Endodermal cell (in vitro differentiated cells): ENCODE results near the gene MSMP. TPM values are rescaled to one million over a fixed set of nuclear protein-coding genes. Genes with fewer than 3 reads are reported as not detected.

ENCODE experiments used
- DNase-seq: peaks from one replicate; pipeline ENCODE4 v3.0.0-alpha.2; 2017
- H3K27ac ChIP-seq: 2 replicates; pipeline ENCODE4 v1.5.1; 2013; ENCODE audit warnings: mild to moderate bottlenecking, low read depth, low read length, moderate library complexity
- H3K27me3 ChIP-seq: 2 replicates; pipeline ENCODE4 v1.6.1; 2013; ENCODE audit warnings: mild to moderate bottlenecking, low read length, moderate library complexity; ENCODE audit not compliant: insufficient read depth, control insufficient read depth, poor library complexity, severe bottlenecking
- H3K36me3 ChIP-seq: 2 replicates; pipeline ENCODE4 v1.7.0; 2013; ENCODE audit warnings: mild to moderate bottlenecking, low read length, moderate library complexity; ENCODE audit not compliant: control insufficient read depth, insufficient read depth
- H3K4me1 ChIP-seq: one replicate; pipeline ENCODE4 v1.7.0; 2013; ENCODE audit warnings: low read length; ENCODE audit not compliant: control insufficient read depth, insufficient read depth
- H3K4me3 ChIP-seq: 2 replicates; pipeline ENCODE4 v1.5.1; 2013; ENCODE audit warnings: mild to moderate bottlenecking, low read length, moderate library complexity
- H3K9ac ChIP-seq: 2 replicates; pipeline ENCODE4 v1.6.1; 2013; ENCODE audit warnings: mild to moderate bottlenecking, low read length, moderate library complexity; ENCODE audit not compliant: poor library complexity, severe bottlenecking; ENCODE audit errors: extremely low read depth
- H3K9me3 ChIP-seq: 2 replicates; pipeline ENCODE4 v1.6.1; 2013; ENCODE audit warnings: mild to moderate bottlenecking, low read length, moderate library complexity; ENCODE audit not compliant: control insufficient read depth
- H3K27ac Mint-ChIP-seq: 2 replicates; pipeline ENCODE4 v1.8.0; 2020; ENCODE audit warnings: mixed read lengths
- H3K27me3 Mint-ChIP-seq: 2 replicates; pipeline ENCODE4 v1.8.0; 2021; ENCODE audit warnings: mild to moderate bottlenecking, mixed read lengths; ENCODE audit not compliant: insufficient read depth
- H3K36me3 Mint-ChIP-seq: 2 replicates; pipeline ENCODE4 v1.8.0; 2020; ENCODE audit warnings: low read depth, mixed read lengths
- H3K4me1 Mint-ChIP-seq: 2 replicates; pipeline ENCODE4 v1.8.0; 2020; ENCODE audit warnings: mixed read lengths
- H3K4me3 Mint-ChIP-seq: 2 replicates; pipeline ENCODE4 v1.8.0; 2020; ENCODE audit warnings: mild to moderate bottlenecking, moderate library complexity, mixed read lengths
- H3K9me3 Mint-ChIP-seq: 2 replicates; pipeline ENCODE4 v1.8.0; 2020; ENCODE audit warnings: mild to moderate bottlenecking, mixed read lengths
- WGBS, 2 experiments: methylation state at CpG; one replicate each; pipeline versions ENCODE4 v1.1.5 to v1.1.7; 2013; ENCODE audit warnings: missing lambda C conversion rate in 2 of 2, mixed read lengths in 1 of 2; ENCODE audit not compliant: insufficient coverage in 1 of 2, insufficient read length in 1 of 2; 5-methylcytosine and 5-hydroxymethylcytosine counted together
- microRNA-seq: library from miRNA; unstranded; fragments of <30 nt; microRNA quantifications from one replicate; pipeline ENCODE4 v1.2.0, GENCODE V29; 2020; ENCODE audit warnings: borderline microRNAs expressed
- total RNA-seq, 2 donors: library from RNA; stranded (reverse); fragmentation: NEBNext Ultra II Directional in 1 of 2; extraction: Animal tissue kit (Norgen Biotek cat#: 25700) in 1 of 2; gene quantifications; 2 replicates in 1 of 2; 3 replicates in 1 of 2; pipeline ENCODE4 v1.2.1, GENCODE V29; 2021
- TF ChIP-seq, protein P1 (sequence below): fragments of 200-600 bp; sonication (generic); conservative IDR thresholded peaks from 2 replicates; pipeline ENCODE4 v1.5.0; 2021; ENCODE audit warnings: antibody characterized with exemption, mild to moderate bottlenecking

The MSMP gene
- total RNA-seq, 2 donors from 2014 or later, result 0.66 TPM; not detected in 1

DNA sequence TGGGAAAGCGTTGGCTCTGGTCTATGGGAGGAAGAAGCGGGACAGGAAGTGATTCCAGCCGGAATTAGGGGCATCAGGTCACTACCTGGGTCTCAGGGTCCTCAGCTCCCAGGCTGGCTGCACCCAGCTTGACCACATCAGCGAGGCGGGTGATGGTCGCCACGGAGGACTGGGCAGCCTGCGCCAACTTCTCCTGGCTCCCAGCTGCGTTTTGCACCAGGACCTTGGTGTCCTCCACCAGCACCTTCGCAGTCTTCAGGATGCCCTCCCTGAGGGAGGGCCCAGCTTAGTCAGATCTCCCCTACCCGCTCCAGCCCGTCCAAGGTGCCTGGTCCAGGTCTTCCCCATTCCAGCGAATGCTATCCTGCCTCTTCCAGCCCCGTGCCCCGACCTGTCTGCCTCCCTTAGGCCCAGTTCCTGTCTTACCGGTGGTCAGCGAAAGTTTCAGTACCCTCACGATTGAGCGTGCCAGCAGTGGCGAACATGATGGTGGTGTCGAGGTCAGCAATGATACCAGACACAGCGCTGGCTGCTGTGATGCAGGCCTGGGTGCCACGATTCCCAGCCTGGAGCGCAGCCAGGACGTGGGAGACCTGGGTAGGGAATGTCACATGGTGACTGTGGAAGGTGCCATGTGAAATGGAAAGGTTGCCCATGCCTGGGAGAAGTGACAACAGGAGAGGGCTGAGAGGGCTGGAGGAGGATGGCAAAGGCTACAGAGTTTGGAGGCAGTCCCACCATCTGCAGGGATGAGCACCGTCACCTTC is 50.0 kb downstream of the MSMP start:
- 93 to 94% methylated on average over 20 to 26 of the region's 26 CpGs for WGBS, 2 experiments
- Histone ChIP-seq H3K9ac (no peak overlapping the region), H3K36me3 (peaks cover 94% of the 10 kb centered on the region), H3K4me1 (no peaks in the 10 kb centered on the region), H3K4me3 (no peak overlapping the region), H3K27me3 (no peaks in the 10 kb centered on the region), H3K9me3 (no peaks in the 10 kb centered on the region), H3K27ac (no peak overlapping the region)
- no peak overlapping the region for H3K27ac Mint-ChIP-seq
- no peaks in the 10 kb centered on the region for H3K9me3 Mint-ChIP-seq
- H3K4me1 Mint-ChIP-seq, result no peaks in the 10 kb centered on the region
- H3K36me3 Mint-ChIP-seq, result peaks cover 61% of the 10 kb centered on the region
- no peak overlapping the region for H3K4me3 Mint-ChIP-seq
- DNase-seq, result no peak
- TF ChIP-seq, protein P1, sequence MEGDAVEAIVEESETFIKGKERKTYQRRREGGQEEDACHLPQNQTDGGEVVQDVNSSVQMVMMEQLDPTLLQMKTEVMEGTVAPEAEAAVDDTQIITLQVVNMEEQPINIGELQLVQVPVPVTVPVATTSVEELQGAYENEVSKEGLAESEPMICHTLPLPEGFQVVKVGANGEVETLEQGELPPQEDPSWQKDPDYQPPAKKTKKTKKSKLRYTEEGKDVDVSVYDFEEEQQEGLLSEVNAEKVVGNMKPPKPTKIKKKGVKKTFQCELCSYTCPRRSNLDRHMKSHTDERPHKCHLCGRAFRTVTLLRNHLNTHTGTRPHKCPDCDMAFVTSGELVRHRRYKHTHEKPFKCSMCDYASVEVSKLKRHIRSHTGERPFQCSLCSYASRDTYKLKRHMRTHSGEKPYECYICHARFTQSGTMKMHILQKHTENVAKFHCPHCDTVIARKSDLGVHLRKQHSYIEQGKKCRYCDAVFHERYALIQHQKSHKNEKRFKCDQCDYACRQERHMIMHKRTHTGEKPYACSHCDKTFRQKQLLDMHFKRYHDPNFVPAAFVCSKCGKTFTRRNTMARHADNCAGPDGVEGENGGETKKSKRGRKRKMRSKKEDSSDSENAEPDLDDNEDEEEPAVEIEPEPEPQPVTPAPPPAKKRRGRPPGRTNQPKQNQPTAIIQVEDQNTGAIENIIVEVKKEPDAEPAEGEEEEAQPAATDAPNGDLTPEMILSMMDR, result no peak
- H3K27me3 Mint-ChIP-seq, result no peaks in the 10 kb centered on the region

Small RNA genes within 50 kb of the gene (microRNA-seq; reads per million reads assigned to microRNA genes)
- gene MIR6852, result not detected
- not detected for gene MIR6853

Other genes starting within 250 kb of the MSMP start
- gene TESK1, start 149.0 kb downstream of the MSMP start, total RNA-seq, result 10 to 100 TPM; 30.7 to 35.2 TPM
- gene CD72, start 135.9 kb downstream of the MSMP start, total RNA-seq, result 1 to 10 TPM; 2.4 to 6.9 TPM
- gene SIT1, start 103.3 kb downstream of the MSMP start, total RNA-seq, result under 1 TPM in 1 of 2 donors, not detected in 1; 0.22 TPM
- gene RMRP, start 96.3 kb downstream of the MSMP start, total RNA-seq, result over 10,000 TPM; 17,358 to 20,060 TPM
- 10 to 100 TPM; 10.6 to 15.3 TPM for gene CCDC107, start 96.0 kb downstream of the MSMP start, total RNA-seq
- gene ARHGEF39, start 89.1 kb downstream of the MSMP start, total RNA-seq, result 10 to 100 TPM; 22.1 to 36.4 TPM
- 1 to 10 TPM; 1.8 to 3.6 TPM for gene CA9, start 80.3 kb downstream of the MSMP start, total RNA-seq
- gene TPM2, start 64.4 kb downstream of the MSMP start, total RNA-seq, result 100 to 1,000 TPM; 191 to 251 TPM
- 100 to 1,000 TPM; 117 to 123 TPM for gene TLN1, start 22.1 kb downstream of the MSMP start, total RNA-seq
- gene CREB3, start 21.6 kb downstream of the MSMP start, total RNA-seq, result 10 to 100 TPM; 28.1 to 33.6 TPM
- 100 to 1,000 TPM; 107 to 117 TPM for gene GBA2, start 5.0 kb downstream of the MSMP start, total RNA-seq
- 10 to 100 TPM; 24.6 to 30.1 TPM for gene RGP1, start 5.0 kb downstream of the MSMP start, total RNA-seq
- gene NPR2, start 37.3 kb upstream of the MSMP start, total RNA-seq, result 10 to 100 TPM; 22.9 to 26.0 TPM
- gene SPAG8, start 58.0 kb upstream of the MSMP start, total RNA-seq, result 1 to 10 TPM; 1.2 to 1.4 TPM
- 10 to 100 TPM; 34.3 to 48.6 TPM for gene HINT2, start 60.8 kb upstream of the MSMP start, total RNA-seq
- gene FAM221B, start 74.5 kb upstream of the MSMP start, total RNA-seq, result under 1 TPM in 1 of 2 donors, not detected in 1; 0.22 TPM
- 10 to 100 TPM; 12.8 to 18.3 TPM for gene TMEM8B, start 75.0 kb upstream of the MSMP start, total RNA-seq
- not detected for gene OR13J1, start 116.1 kb upstream of the MSMP start, total RNA-seq
- not detected for gene HRCT1, start 151.9 kb upstream of the MSMP start, total RNA-seq
- under 1 TPM in 1 of 2 donors, not detected in 1; 0.29 TPM for gene SPAAR, start 155.2 kb upstream of the MSMP start, total RNA-seq
- not detected for gene OR2S2, start 203.9 kb upstream of the MSMP start, total RNA-seq